ENCODE results near the gene VWA7.

- TF ChIP-seq POLR2A (IDR thresholded peaks at IDR 0.05; ENCODE audit: low read length) (no peak), GATA1 (IDR thresholded peaks at IDR 0.05; ENCODE audit: low read depth, low read length) (no peak)
Observed at GRCh38 chr6:31742894-31743293, 34.2 kb downstream of the VWA7 start.

Data from erythroblast (primary cell).